B cell (primary cell): Measurements from ENCODE around the gene RNF183. TPM values are rescaled to one million over a fixed set of nuclear protein-coding genes. Genes with fewer than 3 reads are reported as not detected.
"Not testable (repeated sequence)": the region's sequence is repeated elsewhere in the genome, so short reads cannot be mapped to it uniquely, and the experiment has no call there.

Experiments used
- ATAC-seq: fragments of 200-7000 bp; cut with Tn5 transposase; one replicate; pipeline ENCODE4 v1.10.0; 2021; ENCODE audit warnings: low read depth, mild to moderate bottlenecking, moderate number of reproducible peaks, moderate library complexity
- CTCF ChIA-PET: fragments of 350-600 bp; sonication (Branson Sonifier 250); formaldehyde crosslinking; loops from one replicate; lab custom pipeline; 2021; ENCODE audit warnings: antibody characterized with exemption, inconsistent platforms; lab: Charles Lee
- POLR2A ChIA-PET: fragments of 350-600 bp; sonication (Branson Sonifier 250); formaldehyde crosslinking; loops from one replicate; lab custom pipeline; 2021; ENCODE audit warnings: antibody characterized with exemption; lab: Charles Lee
- DNase-seq: peaks from one replicate; pipeline ENCODE4 v3.0.0; 2013
- H2AFZ ChIP-seq: 2 replicates; pipeline ENCODE4 v1.6.1; 2012; ENCODE audit warnings: mild to moderate bottlenecking, low read depth, low read length; ENCODE audit not compliant: insufficient read depth, poor library complexity, severe bottlenecking
- H3K27ac ChIP-seq, 2 donors: 1 replicate in 1 of 2; 2 replicates in 1 of 2; pipeline ENCODE4 v1.5.1; 2012 to 2013; ENCODE audit warnings: low read length in 2 of 2, mild to moderate bottlenecking in 2 of 2, moderate library complexity in 1 of 2
- H3K27me3 ChIP-seq, 4 experiments: fragments of 200-600 bp in 1 of 4; sonication (generic) in 1 of 4; replicated peaks in 1 of 4; 1 replicate in 2 of 4; 2 replicates in 2 of 4; pipeline versions ENCODE4 v1.6.1 to v1.7.0; 2013 to 2016; ENCODE audit warnings: low read length in 3 of 4, mild to moderate bottlenecking in 2 of 4, mixed read lengths in 1 of 4, moderate library complexity in 1 of 4; ENCODE audit not compliant: insufficient read depth in 4 of 4, control insufficient read depth in 3 of 4; ENCODE audit errors: control extremely low read depth in 1 of 4
- H3K36me3 ChIP-seq, 2 experiments: replicated peaks in 1 of 2; 1 replicate in 1 of 2; 2 replicates in 1 of 2; pipeline versions ENCODE4 v1.6.1 to v1.7.1; 2013; ENCODE audit warnings: low read length in 1 of 2; ENCODE audit not compliant: insufficient read depth in 2 of 2, control insufficient read depth in 1 of 2; ENCODE audit errors: control extremely low read depth in 1 of 2, extremely low read depth in 1 of 2
- H3K4me1 ChIP-seq, 2 donors: fragments of 200-600 bp in 1 of 2; sonication (generic) in 1 of 2; 1 replicate in 1 of 2; 2 replicates in 1 of 2; pipeline versions ENCODE4 v1.5.1 to v1.6.1; 2013 to 2017; ENCODE audit warnings: low read length in 2 of 2; ENCODE audit not compliant: control insufficient read depth in 2 of 2, insufficient read depth in 2 of 2
- H3K4me2 ChIP-seq: replicated peaks from 2 replicates; pipeline ENCODE3; 2012; ENCODE audit warnings: mild to moderate bottlenecking, low read depth, low read length; ENCODE audit not compliant: poor library complexity, severe bottlenecking
- H3K4me3 ChIP-seq, 5 experiments: fragments of 200-600 bp in 1 of 5; sonication (generic) in 1 of 5; 1 replicate in 3 of 5; 2 replicates in 2 of 5; pipeline versions ENCODE4 v1.5.1 to v1.7.0; 2011 to 2016; ENCODE audit warnings: low read length in 4 of 5, mild to moderate bottlenecking in 4 of 5, low read depth in 2 of 5, control low read depth in 1 of 5, moderate library complexity in 1 of 5; ENCODE audit not compliant: insufficient read depth in 1 of 5; ENCODE audit errors: control extremely low read depth in 1 of 5, extremely low read depth in 1 of 5
- H3K79me2 ChIP-seq: fragments of 200-600 bp; sonication (generic); one replicate; pipeline ENCODE4 v1.6.0; 2016; ENCODE audit warnings: low read length; ENCODE audit not compliant: control insufficient read depth, insufficient read depth
- H3K9ac ChIP-seq: fragments of 200-600 bp; sonication (generic); 2 replicates; pipeline ENCODE4 v1.6.1; 2017; ENCODE audit warnings: mild to moderate bottlenecking, low read length, moderate library complexity
- H3K9me3 ChIP-seq, 3 donors: one replicate each; pipeline versions ENCODE4 v1.6.1 to v1.7.1; 2013; ENCODE audit warnings: low read length in 2 of 3; ENCODE audit not compliant: control insufficient read depth in 2 of 3, insufficient read depth in 1 of 3; ENCODE audit errors: control extremely low read depth in 1 of 3
- H4K20me1 ChIP-seq: 2 replicates; pipeline ENCODE4 v1.6.0; 2012; ENCODE audit warnings: mild to moderate bottlenecking, low read length; ENCODE audit not compliant: insufficient read depth, control insufficient read depth, poor library complexity, severe bottlenecking
- H3K27ac Mint-ChIP-seq: one replicate; pipeline ENCODE4 v1.8.0; 2021; ENCODE audit warnings: mixed read lengths
- H3K27me3 Mint-ChIP-seq: one replicate; pipeline ENCODE4 v1.8.0; 2021; ENCODE audit warnings: mixed read lengths
- H3K4me1 Mint-ChIP-seq: one replicate; pipeline ENCODE4 v1.8.0; 2021; ENCODE audit warnings: mixed read lengths
- H3K4me3 Mint-ChIP-seq: one replicate; pipeline ENCODE4 v1.8.0; 2021; ENCODE audit warnings: mixed read lengths
- H3K9me3 Mint-ChIP-seq: one replicate; pipeline ENCODE4 v1.8.0; 2022; ENCODE audit warnings: mixed read lengths; ENCODE audit not compliant: insufficient read depth
- EZH2 ChIP-seq: IDR thresholded peaks from 2 replicates; pipeline ENCODE4 v1.6.1; 2012; ENCODE audit warnings: borderline replicate concordance, low read depth, mild to moderate bottlenecking, moderate library complexity, low read length; ENCODE audit not compliant: insufficient read depth, poor library complexity, severe bottlenecking
- WGBS: methylation state at CpG from one replicate; pipeline ENCODE4 v1.1.5; 2013; ENCODE audit warnings: missing lambda C conversion rate; ENCODE audit not compliant: insufficient coverage; 5-methylcytosine and 5-hydroxymethylcytosine counted together
- intact Hi-C: fragments of 100-400 bp; cut with micrococcal nuclease; formaldehyde crosslinking; loops from one replicate; pipeline ENCODE4 v1.10.0; 2022
- polyA plus RNA-seq: library from polyadenylated mRNA; depleted of rRNA; stranded (reverse); fragments of >200 nt; gene quantifications from 2 replicates; pipeline ENCODE4 v1.2.3, GENCODE V29; 2012
- total RNA-seq, 2 donors: library from RNA; stranded (reverse); fragments of 120-200 nt in 1 of 2; gene quantifications; 1 replicate in 1 of 2; 2 replicates in 1 of 2; pipeline versions ENCODE4 v1.2.3 to v1.2.4, GENCODE V29; 2013 to 2022
- TF ChIP-seq, protein P1 (sequence below): fragments of 200-600 bp; IDR thresholded peaks from one replicate; pipeline ENCODE4 v1.8.0; 2022; ENCODE audit warnings: antibody characterized with exemption, mild to moderate bottlenecking

Gene RNF183
- total and polyA plus RNA-seq, 2 donors (not counting 1 experiment from before 2014, with no cell fraction given), result 0.04 TPM; not detected in 1

GRCh38 chr9:113298311-113298710, 4.9 kb downstream of the RNF183 start:
- Histone ChIP-seq H4K20me1 (no peaks in the 10 kb centered on the region), H3K9me3 (no peaks in the 10 kb centered on the region), H2AFZ (no peak overlapping the region), H3K4me3 (no peak overlapping the region), H3K79me2 (no peaks in the 10 kb centered on the region), H3K4me2 (no peak overlapping the region), H3K4me1 (no peaks in the 10 kb centered on the region), H3K27me3 (peaks cover 0 to 5% (median 0%) of the 10 kb centered on the region in 4 experiments), H3K27ac (no peak overlapping the region), H3K36me3 (no peaks in the 10 kb centered on the region), H3K9ac (no peak overlapping the region)
- ChIA-PET CTCF (no interaction called here), POLR2A (no interaction called here)
- intact Hi-C loops, result no loop called here
- WGBS, result 100% methylated on average over 7 of the region's 8 CpGs
- TF ChIP-seq, protein P1, sequence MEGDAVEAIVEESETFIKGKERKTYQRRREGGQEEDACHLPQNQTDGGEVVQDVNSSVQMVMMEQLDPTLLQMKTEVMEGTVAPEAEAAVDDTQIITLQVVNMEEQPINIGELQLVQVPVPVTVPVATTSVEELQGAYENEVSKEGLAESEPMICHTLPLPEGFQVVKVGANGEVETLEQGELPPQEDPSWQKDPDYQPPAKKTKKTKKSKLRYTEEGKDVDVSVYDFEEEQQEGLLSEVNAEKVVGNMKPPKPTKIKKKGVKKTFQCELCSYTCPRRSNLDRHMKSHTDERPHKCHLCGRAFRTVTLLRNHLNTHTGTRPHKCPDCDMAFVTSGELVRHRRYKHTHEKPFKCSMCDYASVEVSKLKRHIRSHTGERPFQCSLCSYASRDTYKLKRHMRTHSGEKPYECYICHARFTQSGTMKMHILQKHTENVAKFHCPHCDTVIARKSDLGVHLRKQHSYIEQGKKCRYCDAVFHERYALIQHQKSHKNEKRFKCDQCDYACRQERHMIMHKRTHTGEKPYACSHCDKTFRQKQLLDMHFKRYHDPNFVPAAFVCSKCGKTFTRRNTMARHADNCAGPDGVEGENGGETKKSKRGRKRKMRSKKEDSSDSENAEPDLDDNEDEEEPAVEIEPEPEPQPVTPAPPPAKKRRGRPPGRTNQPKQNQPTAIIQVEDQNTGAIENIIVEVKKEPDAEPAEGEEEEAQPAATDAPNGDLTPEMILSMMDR, result no peak
- no peak for TF ChIP-seq EZH2
- ATAC-seq, result no peak
- DNase-seq, result no peak
- Mint-ChIP-seq H3K4me3 (no peak overlapping the region), H3K27ac (no peak overlapping the region), H3K4me1 (no peaks in the 10 kb centered on the region), H3K9me3 (no peaks in the 10 kb centered on the region), H3K27me3 (peaks cover 24% of the 10 kb centered on the region)

DNA sequence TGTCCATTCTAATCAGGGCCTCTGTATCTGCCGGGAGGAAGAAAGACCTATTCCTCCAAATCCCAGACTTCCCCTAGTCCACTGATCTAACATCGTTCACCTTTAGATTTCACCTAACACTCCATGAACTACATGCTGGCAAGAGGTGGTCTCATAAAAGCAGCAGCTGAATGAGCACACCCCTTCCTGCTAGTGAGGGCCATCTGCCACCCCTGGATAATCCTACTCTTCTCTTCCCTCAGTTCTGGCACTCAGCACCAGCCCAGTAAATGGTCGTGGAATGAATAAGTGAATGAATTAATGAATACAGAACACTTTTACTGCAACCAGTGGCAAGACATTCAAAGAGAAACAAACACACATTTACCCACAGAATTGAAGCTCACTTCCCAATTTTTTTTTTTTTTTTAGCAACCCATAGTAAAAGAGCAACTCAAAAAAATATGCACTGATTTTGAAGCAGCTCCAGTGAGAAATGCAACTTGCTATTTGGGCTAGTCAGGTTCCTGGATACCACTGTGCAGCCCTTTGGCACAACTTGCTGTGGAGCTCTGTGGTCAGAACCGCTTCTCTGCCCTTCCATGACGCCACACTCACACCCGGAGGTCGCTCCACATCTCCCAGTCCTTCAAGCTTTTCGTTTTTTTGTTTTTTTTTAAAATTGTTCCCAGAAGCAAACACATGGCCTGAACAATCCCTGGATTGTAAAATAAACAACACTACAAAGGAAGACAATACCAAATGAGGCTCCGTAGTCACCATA, 6.2 kb downstream of the RNF183 start:
- Mint-ChIP-seq H3K27ac (no peak overlapping the region), H3K9me3 (no peaks in the 10 kb centered on the region), H3K4me3 (no peak overlapping the region), H3K4me1 (no peaks in the 10 kb centered on the region), H3K27me3 (peaks cover 14% of the 10 kb centered on the region)
- H3K36me3 ChIP-seq, result peaks cover 0 to 10% of the 10 kb centered on the region in 2 experiments
- intact Hi-C loops, result no loop called here
- H3K4me1 ChIP-seq, result no peaks in the 10 kb centered on the region
- H2AFZ ChIP-seq, result no peak overlapping the region
- H4K20me1 ChIP-seq, result no peaks in the 10 kb centered on the region
- 83% methylated on average over 7 of the region's 9 CpGs for WGBS
- H3K4me2 ChIP-seq, result no peak overlapping the region
- peaks cover 0 to 5% (median 0%) of the 10 kb centered on the region in 4 experiments for H3K27me3 ChIP-seq
- POLR2A ChIA-PET, result no interaction called here
- no peak overlapping the region for H3K9ac ChIP-seq
- H3K4me3 ChIP-seq, result no peak overlapping the region
- TF ChIP-seq EZH2, result no peak
- TF ChIP-seq, protein P1, result no peak
- CTCF ChIA-PET, result no interaction called here
- no peak for ATAC-seq
- H3K9me3 ChIP-seq, result no peaks in the 10 kb centered on the region
- no peak overlapping the region for H3K27ac ChIP-seq
- DNase-seq, result no peak
- H3K79me2 ChIP-seq, result no peaks in the 10 kb centered on the region

DNA sequence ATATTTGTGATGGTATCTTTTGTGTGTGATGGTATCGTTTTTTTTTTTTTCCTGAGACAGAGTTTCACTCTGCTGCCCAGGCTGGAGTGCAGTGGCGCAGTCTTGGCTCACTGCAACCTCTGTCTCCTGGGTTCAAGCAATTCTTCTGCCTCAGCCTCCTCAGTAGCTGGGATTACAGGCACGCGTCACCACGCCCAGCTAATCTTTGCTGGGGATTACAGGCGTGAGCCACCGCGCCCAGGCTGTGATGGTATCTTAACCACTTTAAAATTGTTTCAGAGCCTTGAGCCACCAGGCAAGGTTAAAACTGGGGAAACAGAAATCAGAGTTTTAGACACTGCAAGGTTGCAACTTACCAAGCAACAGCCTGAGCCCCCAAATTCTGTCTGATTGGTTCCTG, 6.9 kb downstream of the RNF183 start:
- H3K4me3 Mint-ChIP-seq, H3K27ac Mint-ChIP-seq, H3K9me3 Mint-ChIP-seq, H3K79me2 ChIP-seq, H3K27me3 ChIP-seq, DNase-seq, H3K9me3 ChIP-seq, H2AFZ ChIP-seq, H3K4me1 ChIP-seq, H3K9ac ChIP-seq, POLR2A ChIA-PET, CTCF ChIA-PET, H3K4me3 ChIP-seq, H4K20me1 ChIP-seq, ATAC-seq, H3K27ac ChIP-seq, H3K4me2 ChIP-seq, intact Hi-C loops, H3K4me1 Mint-ChIP-seq: not testable (repeated sequence)
- peaks cover 13% of the 10 kb centered on the region for H3K27me3 Mint-ChIP-seq
- H3K36me3 ChIP-seq, result peaks cover 0 to 17% of the 10 kb centered on the region in 2 experiments
- 99% methylated on average over 7 of the region's 8 CpGs for WGBS
